GM21529 (cell line): Measurements from ENCODE around the gene GLIS2.
A peak's percentile ranks its signal among the peaks of the same experiment; 100 is the strongest.

Experiments used
- ATAC-seq: cut with Tn5 transposase; IDR thresholded peaks from one replicate; pipeline ENCODE4 v1.9.1; 2021; ENCODE audit not compliant: unreplicated experiment

GLIS2 gene

GRCh38 chr16:4295581-4295980 lies 20.3 kb upstream of the GLIS2 start:
- no peak for ATAC-seq

DNA sequence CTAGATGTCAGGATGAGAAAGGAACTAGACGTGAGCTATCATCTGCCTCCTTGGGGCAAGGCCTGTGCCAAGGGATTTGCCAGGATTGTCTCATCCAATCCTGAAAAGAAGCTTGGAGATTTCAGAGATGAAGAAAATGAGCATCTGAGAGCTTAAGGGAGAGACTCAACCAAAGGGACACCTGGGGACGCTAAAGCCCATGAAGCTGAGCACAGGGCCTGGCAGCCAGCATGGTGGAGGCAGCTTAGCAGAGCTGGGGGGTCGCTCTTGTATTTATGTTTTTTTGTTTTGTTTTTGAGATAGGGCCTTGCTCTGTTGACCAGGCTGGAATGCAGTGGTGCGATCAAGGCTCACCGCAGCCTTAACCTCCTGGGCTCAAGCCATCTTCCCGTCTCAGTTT lies 18.4 kb upstream of the GLIS2 start:
- no peak for ATAC-seq

GRCh38 chr16:4298761-4299522 lies 16.9 kb upstream of the GLIS2 start:
- no peak for ATAC-seq

DNA sequence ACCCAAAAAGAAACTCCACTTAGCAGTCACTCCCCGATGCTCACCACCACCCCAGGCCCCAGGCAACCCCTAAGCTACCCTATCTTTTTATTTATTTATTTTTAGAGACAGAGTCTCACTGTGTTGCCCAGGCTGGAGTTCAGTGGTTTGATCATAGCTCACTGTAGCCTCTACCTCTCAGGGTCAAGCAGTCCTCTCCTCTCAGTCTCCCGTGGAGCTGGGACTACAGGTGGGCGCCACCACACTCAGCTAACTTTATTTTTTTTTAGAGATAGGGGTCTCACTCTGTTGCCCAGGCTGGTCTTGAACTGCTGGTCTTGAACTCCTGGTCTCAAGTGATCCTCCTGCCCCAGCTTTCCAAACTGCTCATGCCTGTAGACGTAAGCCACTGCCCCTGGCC lies 14.7 kb upstream of the GLIS2 start:
- ATAC-seq = no peak

- ATAC-seq = no peak
Measured at GRCh38 chr16:4301968-4302367, 13.9 kb upstream of the GLIS2 start.

- ATAC-seq = no peak
Measured at GRCh38 chr16:4303973-4304372, 11.9 kb upstream of the GLIS2 start.

- no peak for ATAC-seq
Measured at GRCh38 chr16:4306470-4307214, 9.2 kb upstream of the GLIS2 start.

DNA sequence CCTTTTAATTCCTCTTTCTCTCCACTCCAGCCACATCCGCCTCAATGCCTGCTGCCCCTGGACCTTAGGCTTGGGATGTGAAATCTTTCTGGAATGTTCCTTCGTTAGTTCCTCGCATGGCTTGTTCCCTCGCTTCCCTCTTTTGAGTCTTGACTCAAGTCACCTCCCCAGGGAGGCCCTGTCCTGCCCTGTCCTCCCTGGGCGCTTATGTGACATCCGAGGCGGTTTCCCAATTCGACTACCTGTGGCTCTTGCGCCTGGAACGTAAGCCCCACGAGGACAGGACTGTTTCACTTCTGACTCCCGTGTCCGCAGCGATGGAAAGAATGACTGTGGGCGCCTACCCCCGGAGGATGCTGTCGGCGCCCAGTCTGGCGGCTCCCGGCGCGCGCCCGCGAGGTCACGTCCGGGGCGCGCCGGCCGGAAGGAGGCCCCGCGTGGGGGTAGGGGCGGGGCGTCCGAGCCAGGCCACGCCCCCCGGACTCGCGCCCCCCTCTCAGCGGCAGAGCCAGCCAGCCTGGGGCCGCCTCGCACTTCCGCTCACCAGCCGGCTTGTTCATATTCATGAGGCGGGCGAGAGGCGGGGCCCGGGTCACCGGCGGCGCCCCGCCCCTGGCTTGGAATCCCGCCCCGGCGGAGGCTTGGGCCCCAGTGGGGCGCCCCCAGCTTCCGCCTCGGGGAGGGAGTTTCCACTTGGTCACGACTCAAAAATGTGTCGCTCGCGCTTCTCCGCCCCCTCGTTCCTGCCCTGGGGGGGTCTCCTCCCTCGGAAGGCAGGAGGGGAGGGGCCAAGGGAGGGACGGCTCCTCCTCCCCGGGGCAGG lies 8.4 kb upstream of the GLIS2 start:
- peak; percentile 82 for ATAC-seq

- ATAC-seq = no peak
Measured at GRCh38 chr16:4309102-4309832, 6.6 kb upstream of the GLIS2 start.

DNA sequence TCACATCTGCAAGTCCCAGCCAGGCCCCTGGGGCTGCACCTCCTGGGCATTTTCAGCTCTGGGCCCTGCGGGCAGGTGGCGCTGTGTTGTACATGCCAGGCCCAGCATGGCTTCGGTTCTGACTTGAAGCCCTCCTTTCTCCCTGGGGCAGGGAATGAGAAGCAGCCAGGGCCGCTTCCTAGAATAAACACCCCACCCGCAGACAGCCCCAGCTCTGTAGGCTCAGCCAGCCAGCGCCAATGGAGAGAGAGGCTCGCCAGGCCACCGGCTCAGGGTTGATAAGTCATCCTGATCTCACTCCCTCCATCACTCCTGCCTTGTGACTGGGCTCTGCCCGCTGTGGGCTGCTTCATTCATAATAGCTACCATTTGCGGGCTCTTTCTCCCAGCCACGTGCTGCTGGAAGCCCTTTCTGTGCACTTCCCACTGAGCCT lies 6.0 kb upstream of the GLIS2 start:
- no peak for ATAC-seq

- ATAC-seq = no peak
Measured at GRCh38 chr16:4313563-4314531, 2.0 kb upstream of the GLIS2 start.

- no peak for ATAC-seq
Measured at GRCh38 chr16:4314532-4315185, 1.2 kb upstream of the GLIS2 start.

- ATAC-seq = no peak
Measured at GRCh38 chr16:4316108-4316863, 419 bp downstream of the GLIS2 start.

DNA sequence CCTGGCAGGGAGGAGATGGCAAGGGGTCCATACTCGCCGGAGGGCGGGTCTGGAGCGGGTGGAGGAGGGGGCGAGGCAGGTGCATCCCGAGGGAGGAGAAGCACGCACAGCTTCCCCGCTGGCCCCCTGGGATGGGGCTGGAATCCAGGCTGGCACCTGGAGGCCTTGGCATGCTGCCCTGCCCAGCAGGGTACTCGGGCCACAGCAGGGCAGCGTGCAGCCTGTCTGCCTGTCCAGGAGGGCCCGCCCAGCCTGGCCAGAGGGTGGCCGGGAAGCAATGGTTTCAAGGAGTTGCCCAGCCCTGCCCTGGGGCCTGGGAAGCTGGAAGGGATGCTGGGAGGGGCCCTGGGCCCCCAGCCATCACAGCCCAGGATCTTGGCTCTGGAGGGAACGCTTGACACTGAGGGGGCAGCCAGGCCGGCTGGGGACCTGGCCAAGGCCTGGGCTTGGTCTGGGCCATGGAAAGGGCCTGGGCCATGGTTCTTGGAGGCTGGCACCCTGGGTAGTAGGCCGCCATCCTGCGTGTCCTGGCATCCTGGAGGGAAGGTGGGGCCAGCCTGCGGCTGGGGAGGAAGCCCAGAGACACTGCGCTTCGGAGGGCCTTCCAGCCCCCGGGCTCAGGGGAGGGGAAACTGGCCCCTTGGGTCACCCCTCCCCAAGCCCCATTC lies 1.1 kb downstream of the GLIS2 start:
- no peak for ATAC-seq

DNA sequence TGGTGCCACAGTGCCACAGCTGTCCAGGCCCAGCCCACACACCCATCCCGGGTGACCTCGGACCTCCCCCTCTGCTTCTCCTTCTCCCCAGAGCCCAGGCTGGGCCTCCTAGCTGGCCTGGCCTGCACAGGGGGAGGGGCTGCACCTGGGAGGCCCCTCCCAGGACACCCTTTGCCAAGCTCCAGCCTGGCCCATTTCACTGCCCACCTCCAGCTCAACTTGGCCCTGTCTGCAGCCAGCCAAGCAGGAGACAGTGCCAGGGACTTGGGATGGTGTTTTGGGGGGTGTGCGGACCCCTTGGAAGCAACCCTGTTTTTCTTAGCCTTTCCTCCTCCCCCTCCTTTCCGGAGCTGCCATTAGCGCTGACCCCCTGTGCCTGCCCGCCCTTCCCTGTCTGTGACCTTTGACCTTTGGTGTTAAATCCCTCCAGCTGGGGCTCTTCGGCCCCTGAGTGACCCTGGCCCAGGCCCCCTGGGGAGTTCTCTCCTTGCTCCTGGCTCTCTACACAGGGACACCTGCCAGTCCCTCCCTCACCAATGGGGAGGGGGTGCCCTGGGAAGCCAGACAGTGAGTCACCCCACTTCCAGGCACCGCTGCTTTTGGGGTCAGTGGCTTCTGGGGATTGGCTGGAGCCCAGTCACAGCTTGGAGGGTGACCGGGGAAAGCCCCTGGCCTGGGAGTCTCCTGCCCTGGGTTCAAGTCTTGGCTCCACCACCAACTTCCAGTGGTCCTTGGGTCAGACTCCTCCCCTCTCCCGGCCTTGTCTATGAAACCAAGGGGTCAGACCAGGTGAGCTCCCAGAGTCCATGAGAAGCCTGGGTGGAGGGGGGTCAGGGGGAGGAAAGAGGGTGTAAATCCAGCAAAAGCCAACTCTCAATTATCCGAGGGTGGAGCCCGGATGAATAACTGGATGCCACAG lies 1.9 kb downstream of the GLIS2 start:
- ATAC-seq = no peak

DNA sequence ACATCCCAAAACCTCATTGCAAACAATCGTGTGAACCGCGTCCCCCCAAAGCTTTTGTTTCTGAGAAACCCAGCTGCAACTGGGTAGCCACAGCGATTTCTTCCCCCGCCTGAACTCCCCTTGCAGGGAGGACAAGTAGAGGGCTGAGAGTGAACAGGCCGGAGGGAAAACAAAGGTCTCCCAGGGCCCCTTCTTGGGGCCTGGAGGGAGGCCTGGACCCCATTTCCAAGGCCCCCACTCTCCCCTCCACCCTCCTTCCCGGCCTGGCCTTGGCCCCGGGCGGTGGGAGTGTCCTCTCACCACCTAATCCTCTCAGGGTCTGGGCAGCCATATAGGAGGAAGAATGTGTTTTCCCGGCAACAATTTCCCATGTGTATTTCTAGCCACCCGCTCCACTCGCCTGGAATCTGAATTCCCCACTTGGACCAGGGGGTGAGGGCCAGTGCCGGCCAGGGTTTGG lies 2.6 kb downstream of the GLIS2 start:
- no peak for ATAC-seq

DNA sequence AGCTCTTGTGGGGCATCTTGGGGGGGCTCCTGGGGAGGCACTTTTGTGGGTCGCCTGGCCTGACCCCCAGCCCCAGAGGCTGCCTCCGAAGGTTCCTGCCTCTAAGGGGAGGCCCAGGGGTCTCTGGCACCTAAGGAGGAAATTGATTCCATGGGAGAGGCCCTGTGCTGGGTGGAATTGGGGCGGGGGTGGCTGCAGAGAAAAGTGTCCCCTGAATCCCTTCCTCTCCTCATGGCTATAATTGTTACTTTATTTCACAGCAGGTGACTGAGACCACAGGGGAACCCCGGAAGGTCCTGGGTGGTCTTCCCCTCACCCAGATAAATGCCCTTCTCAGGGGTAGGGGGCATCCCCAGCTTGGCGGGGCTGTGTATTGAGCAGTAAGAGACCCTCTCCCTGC lies 3.1 kb downstream of the GLIS2 start:
- no peak for ATAC-seq
